Stomach (tissue), 4 donors: Measurements from ENCODE around the gene SARM1.

ENCODE experiments used
- CTCF ChIP-seq, 7 experiments: fragments of 450-650 bp in 4 of 7; fragments of 200-600 bp in 3 of 7; sonication (generic) in 3 of 7; IDR thresholded peaks; one replicate each; pipeline ENCODE4 v1.5.1; 2016 to 2019; ENCODE audit warnings: antibody characterized with exemption in 7 of 7, control low read depth in 2 of 7, mild to moderate bottlenecking in 1 of 7
- POLR2A ChIP-seq, 4 donors: fragments of 450-650 bp; IDR thresholded peaks; one replicate each; pipeline ENCODE4 v1.6.1; 2016; ENCODE audit warnings: antibody characterized with exemption in 4 of 4, control low read depth in 2 of 4, mild to moderate bottlenecking in 1 of 4, moderate library complexity in 1 of 4

GRCh38 chr17:28369684-28370034 is 1.8 kb upstream of the SARM1 start:
- TF ChIP-seq CTCF (IDR thresholded peaks at IDR 0.05) (no peak), POLR2A (IDR thresholded peaks at IDR 0.05) (no peak)
